ENCODE measurements around the gene RAPGEF4.

GRCh38 chr2:172826522-172826921, 90.9 kb downstream of the RAPGEF4 start:
- TF ChIP-seq CTCF (IDR thresholded peaks at IDR 0.05) = no peak
- no peak for TF ChIP-seq POLR2A (IDR thresholded peaks at IDR 0.05)

Data from stomach (tissue), 4 donors.